K562 (cell line): ENCODE results near the gene TCIRG1. TPM values are rescaled to one million over a fixed set of nuclear protein-coding genes. Genes with fewer than 3 reads are reported as not detected.

ENCODE experiments used
- ARID2 ChIP-seq: fragments of 450-650 bp; IDR thresholded peaks from 2 replicates; pipeline ENCODE4 v1.6.1; 2017; ENCODE audit warnings: antibody characterized with exemption, mild to moderate bottlenecking
- HDAC3 ChIP-seq: fragments of 450-650 bp; IDR thresholded peaks from 2 replicates; pipeline ENCODE4 v1.6.1; 2018; ENCODE audit warnings: borderline replicate concordance, mild to moderate bottlenecking, moderate library complexity; ENCODE audit not compliant: partially characterized antibody
- HNRNPH1 ChIP-seq: fragments of 200-400 bp; formaldehyde crosslinking; optimal IDR thresholded peaks from 2 replicates; pipeline ENCODE3; 2017; ENCODE audit warnings: low read depth, mild to moderate bottlenecking, low read length, moderate library complexity
- JUNB ChIP-seq: fragments of 450-650 bp; formaldehyde crosslinking; conservative IDR thresholded peaks from 2 replicates; pipeline ENCODE4 v1.4.0; 2020; ENCODE audit warnings: mild to moderate bottlenecking
- MBD2 ChIP-seq: sonication (generic); IDR thresholded peaks from 2 replicates; pipeline ENCODE4 v1.6.1; 2016; ENCODE audit warnings: low read depth, borderline replicate concordance
- NFYB ChIP-seq: IDR thresholded peaks from 2 replicates; pipeline ENCODE4 v1.6.1; 2011; ENCODE audit warnings: mild to moderate bottlenecking, moderate library complexity; ENCODE audit not compliant: insufficient read length; ENCODE audit errors: extremely low read depth
- RAD21 ChIP-seq, 2 experiments: fragments of 250-450 bp in 1 of 2; fragments of 450-650 bp in 1 of 2; sonication (Bioruptor Pico) in 1 of 2; formaldehyde crosslinking in 1 of 2; IDR thresholded peaks in 1 of 2; conservative IDR thresholded peaks in 1 of 2; 2 replicates each; pipeline versions ENCODE4 v1.4.0 to v1.8.0; 2020 to 2022; ENCODE audit warnings: mild to moderate bottlenecking in 2 of 2, moderate library complexity in 1 of 2
- THRAP3 ChIP-seq: fragments of 450-650 bp; IDR thresholded peaks from 2 replicates; pipeline ENCODE4 v1.6.1; 2016; ENCODE audit warnings: mild to moderate bottlenecking, inconsistent platforms, borderline replicate concordance
- ZNF121 ChIP-seq: sonication (generic); formaldehyde crosslinking; conservative IDR thresholded peaks from 2 replicates; pipeline ENCODE4 v1.8.0; 2022; ENCODE audit warnings: missing genetic modification reagents
- ZNF23 ChIP-seq: fragments of 250-450 bp; sonication (Bioruptor Pico); IDR thresholded peaks from 2 replicates; pipeline ENCODE4 v1.4.0; 2020; ENCODE audit warnings: mild to moderate bottlenecking
- polyA plus RNA-seq, 8 experiments: library from polyadenylated mRNA; depleted of rRNA in 4 of 8; stranded (reverse) in 5 of 8; unstranded in 3 of 8; fragments of >200 nt; fragmentation: Nextera tagmentation in 2 of 8; fragmentation: Illumina TruSeq in 1 of 8; extraction: Ambion mirVana in 2 of 8; extraction: Trizol in 1 of 8; gene quantifications; 2 replicates each; pipeline versions ENCODE4 v1.2.1 to v1.2.3, GENCODE V29; 2011 to 2014; ENCODE audit warnings: inconsistent platforms in 1 of 8, missing spikeins in 1 of 8
- total RNA-seq, 7 experiments: library from RNA; depleted of rRNA in 6 of 7; stranded (reverse); fragments of >200 nt in 6 of 7; fragmentation: Illumina TruSeq in 2 of 7; extraction: Trizol in 2 of 7; gene quantifications; 2 replicates each; pipeline versions ENCODE4 v1.2.1 to v1.2.3, GENCODE V29; 2011 to 2021; ENCODE audit warnings: low replicate concordance in 1 of 7
- TF ChIP-seq, protein P1 (sequence below): fragments of 250-450 bp; sonication (Bioruptor Pico); IDR thresholded peaks from 2 replicates; pipeline ENCODE4 v1.8.0; 2022; ENCODE audit warnings: moderate library complexity, mild to moderate bottlenecking, inconsistent platforms
- TF ChIP-seq, protein P2 (sequence below): sonication (generic); formaldehyde crosslinking; IDR thresholded peaks from 2 replicates; pipeline ENCODE4 v1.8.0; 2023; ENCODE audit warnings: missing genetic modification reagents, mild to moderate bottlenecking, borderline replicate concordance
- TF ChIP-seq, protein P3 (sequence below): fragments of 450-650 bp; IDR thresholded peaks from 2 replicates; pipeline ENCODE4 v1.6.1; 2016; ENCODE audit warnings: mild to moderate bottlenecking
- TF ChIP-seq, protein P4 (sequence below): fragments of 450-650 bp; IDR thresholded peaks from 2 replicates; pipeline ENCODE4 v1.6.1; 2014; ENCODE audit warnings: low read depth, mild to moderate bottlenecking, moderate library complexity, borderline replicate concordance
- TF ChIP-seq, protein P5 (sequence below): fragments of 450-650 bp; IDR thresholded peaks from 2 replicates; pipeline ENCODE4 v1.6.1; 2017; ENCODE audit warnings: mild to moderate bottlenecking, moderate library complexity

TCIRG1 gene
- total and polyA plus RNA-seq, 9 of the 15 experiments (the other 6 are each of a cell fraction or from before 2014, with no cell fraction given): 0.49 to 143 (median 24.4) TPM

DNA sequence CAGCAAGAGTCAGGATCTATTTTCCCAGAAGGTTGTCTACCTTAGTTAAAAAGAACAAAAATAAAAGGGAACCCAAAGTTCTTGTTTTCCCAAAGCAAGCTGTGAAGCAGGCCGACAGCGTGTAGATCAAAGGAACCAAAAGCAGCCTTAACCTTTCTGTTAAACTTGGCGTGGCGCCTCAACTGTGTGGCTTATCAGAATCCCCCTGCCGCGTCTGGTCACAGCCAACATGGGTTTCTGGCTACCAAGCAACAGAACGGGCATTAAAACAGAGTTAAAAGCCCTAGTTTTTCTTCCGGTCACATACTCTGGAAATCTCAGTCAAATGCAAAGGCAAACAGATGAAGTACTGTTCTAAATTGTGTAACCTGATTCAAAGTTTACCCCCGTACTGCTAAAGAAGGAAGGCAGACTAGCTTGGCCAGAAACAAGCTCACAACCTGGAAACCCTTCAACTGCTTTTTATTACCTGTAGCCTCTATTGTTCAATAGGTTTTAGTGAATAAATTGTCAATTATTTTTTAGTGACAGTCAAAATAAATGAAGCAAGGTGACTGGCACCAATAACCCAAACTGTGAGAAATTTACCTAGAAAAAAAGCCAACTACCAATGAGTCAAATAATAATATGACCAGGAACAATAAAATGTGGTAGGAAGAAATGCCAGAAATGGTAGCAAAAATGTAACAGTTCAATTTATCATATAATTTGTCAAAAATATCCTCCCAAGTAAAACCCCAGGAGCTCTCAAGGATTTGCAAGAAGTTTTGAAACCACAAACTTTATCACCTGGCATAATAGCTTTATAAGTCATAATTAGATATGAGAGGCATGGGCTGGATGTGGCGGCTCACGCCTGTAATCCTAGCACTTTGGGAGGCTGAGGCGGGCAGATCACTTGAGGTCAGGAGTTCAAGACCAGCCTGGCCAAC, 60.9 kb downstream of the TCIRG1 start (continued):
- TF ChIP-seq, protein P1, sequence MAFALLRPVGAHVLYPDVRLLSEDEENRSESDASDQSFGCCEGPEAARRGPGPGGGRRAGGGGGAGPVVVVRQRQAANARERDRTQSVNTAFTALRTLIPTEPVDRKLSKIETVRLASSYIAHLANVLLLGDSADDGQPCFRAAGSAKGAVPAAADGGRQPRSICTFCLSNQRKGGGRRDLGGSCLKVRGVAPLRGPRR (CRISPR knock-in tag): no peak
- TF ChIP-seq HDAC3 (no peak), JUNB (CRISPR knock-in tag) (no peak), MBD2 (no peak), ZNF23 (no peak), NFYB (no peak), ARID2 (no peak), HNRNPH1 (no peak), RAD21 (CRISPR knock-in tag; conservative IDR thresholded peaks at IDR 0.05 in 1 of 2, IDR thresholded peaks at IDR 0.05 in 1 of 2) (no peak), THRAP3 (no peak), ZNF121 (no peak)
- TF ChIP-seq, protein P2, sequence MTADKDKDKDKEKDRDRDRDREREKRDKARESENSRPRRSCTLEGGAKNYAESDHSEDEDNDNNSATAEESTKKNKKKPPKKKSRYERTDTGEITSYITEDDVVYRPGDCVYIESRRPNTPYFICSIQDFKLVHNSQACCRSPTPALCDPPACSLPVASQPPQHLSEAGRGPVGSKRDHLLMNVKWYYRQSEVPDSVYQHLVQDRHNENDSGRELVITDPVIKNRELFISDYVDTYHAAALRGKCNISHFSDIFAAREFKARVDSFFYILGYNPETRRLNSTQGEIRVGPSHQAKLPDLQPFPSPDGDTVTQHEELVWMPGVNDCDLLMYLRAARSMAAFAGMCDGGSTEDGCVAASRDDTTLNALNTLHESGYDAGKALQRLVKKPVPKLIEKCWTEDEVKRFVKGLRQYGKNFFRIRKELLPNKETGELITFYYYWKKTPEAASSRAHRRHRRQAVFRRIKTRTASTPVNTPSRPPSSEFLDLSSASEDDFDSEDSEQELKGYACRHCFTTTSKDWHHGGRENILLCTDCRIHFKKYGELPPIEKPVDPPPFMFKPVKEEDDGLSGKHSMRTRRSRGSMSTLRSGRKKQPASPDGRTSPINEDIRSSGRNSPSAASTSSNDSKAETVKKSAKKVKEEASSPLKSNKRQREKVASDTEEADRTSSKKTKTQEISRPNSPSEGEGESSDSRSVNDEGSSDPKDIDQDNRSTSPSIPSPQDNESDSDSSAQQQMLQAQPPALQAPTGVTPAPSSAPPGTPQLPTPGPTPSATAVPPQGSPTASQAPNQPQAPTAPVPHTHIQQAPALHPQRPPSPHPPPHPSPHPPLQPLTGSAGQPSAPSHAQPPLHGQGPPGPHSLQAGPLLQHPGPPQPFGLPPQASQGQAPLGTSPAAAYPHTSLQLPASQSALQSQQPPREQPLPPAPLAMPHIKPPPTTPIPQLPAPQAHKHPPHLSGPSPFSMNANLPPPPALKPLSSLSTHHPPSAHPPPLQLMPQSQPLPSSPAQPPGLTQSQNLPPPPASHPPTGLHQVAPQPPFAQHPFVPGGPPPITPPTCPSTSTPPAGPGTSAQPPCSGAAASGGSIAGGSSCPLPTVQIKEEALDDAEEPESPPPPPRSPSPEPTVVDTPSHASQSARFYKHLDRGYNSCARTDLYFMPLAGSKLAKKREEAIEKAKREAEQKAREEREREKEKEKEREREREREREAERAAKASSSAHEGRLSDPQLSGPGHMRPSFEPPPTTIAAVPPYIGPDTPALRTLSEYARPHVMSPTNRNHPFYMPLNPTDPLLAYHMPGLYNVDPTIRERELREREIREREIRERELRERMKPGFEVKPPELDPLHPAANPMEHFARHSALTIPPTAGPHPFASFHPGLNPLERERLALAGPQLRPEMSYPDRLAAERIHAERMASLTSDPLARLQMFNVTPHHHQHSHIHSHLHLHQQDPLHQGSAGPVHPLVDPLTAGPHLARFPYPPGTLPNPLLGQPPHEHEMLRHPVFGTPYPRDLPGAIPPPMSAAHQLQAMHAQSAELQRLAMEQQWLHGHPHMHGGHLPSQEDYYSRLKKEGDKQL (CRISPR knock-in tag): no peak
- TF ChIP-seq, protein P3, sequence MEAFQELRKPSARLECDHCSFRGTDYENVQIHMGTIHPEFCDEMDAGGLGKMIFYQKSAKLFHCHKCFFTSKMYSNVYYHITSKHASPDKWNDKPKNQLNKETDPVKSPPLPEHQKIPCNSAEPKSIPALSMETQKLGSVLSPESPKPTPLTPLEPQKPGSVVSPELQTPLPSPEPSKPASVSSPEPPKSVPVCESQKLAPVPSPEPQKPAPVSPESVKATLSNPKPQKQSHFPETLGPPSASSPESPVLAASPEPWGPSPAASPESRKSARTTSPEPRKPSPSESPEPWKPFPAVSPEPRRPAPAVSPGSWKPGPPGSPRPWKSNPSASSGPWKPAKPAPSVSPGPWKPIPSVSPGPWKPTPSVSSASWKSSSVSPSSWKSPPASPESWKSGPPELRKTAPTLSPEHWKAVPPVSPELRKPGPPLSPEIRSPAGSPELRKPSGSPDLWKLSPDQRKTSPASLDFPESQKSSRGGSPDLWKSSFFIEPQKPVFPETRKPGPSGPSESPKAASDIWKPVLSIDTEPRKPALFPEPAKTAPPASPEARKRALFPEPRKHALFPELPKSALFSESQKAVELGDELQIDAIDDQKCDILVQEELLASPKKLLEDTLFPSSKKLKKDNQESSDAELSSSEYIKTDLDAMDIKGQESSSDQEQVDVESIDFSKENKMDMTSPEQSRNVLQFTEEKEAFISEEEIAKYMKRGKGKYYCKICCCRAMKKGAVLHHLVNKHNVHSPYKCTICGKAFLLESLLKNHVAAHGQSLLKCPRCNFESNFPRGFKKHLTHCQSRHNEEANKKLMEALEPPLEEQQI: no peak
- TF ChIP-seq, protein P4, sequence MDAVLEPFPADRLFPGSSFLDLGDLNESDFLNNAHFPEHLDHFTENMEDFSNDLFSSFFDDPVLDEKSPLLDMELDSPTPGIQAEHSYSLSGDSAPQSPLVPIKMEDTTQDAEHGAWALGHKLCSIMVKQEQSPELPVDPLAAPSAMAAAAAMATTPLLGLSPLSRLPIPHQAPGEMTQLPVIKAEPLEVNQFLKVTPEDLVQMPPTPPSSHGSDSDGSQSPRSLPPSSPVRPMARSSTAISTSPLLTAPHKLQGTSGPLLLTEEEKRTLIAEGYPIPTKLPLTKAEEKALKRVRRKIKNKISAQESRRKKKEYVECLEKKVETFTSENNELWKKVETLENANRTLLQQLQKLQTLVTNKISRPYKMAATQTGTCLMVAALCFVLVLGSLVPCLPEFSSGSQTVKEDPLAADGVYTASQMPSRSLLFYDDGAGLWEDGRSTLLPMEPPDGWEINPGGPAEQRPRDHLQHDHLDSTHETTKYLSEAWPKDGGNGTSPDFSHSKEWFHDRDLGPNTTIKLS: no peak
- TF ChIP-seq, protein P5, sequence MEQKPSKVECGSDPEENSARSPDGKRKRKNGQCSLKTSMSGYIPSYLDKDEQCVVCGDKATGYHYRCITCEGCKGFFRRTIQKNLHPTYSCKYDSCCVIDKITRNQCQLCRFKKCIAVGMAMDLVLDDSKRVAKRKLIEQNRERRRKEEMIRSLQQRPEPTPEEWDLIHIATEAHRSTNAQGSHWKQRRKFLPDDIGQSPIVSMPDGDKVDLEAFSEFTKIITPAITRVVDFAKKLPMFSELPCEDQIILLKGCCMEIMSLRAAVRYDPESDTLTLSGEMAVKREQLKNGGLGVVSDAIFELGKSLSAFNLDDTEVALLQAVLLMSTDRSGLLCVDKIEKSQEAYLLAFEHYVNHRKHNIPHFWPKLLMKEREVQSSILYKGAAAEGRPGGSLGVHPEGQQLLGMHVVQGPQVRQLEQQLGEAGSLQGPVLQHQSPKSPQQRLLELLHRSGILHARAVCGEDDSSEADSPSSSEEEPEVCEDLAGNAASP: no peak
